ENCODE measurements around the gene VEPH1. TPM values are rescaled to one million over a fixed set of nuclear protein-coding genes. Genes with fewer than 3 reads are reported as not detected.

Gene VEPH1
- total RNA-seq, 4 donors from 2014 or later, result 0.30 to 6.1 (median 0.76) TPM

GRCh38 chr3:157360044-157360443 is 143.2 kb downstream of the VEPH1 start:
- Histone ChIP-seq H3K4me3 (no peak overlapping the region), H3K9me3 (no peaks in the 10 kb centered on the region), H3K4me1 (no peaks in the 10 kb centered on the region), H3K27me3 (no peaks in the 10 kb centered on the region), H3K27ac (no peak overlapping the region), H3K36me3 (no peaks in the 10 kb centered on the region)
- no peak for TF ChIP-seq CTCF (IDR thresholded peaks at IDR 0.05)
- no peak for TF ChIP-seq EP300 (IDR thresholded peaks at IDR 0.05)
- no peak for TF ChIP-seq POLR2A (IDR thresholded peaks at IDR 0.05)
- DNase-seq (ENCODE audit: low spot score in 2 of 2), result no peak
- 41 to 60% methylated on average over 2 of the region's 2 CpGs for WGBS, 2 donors

- DNase-seq (ENCODE audit: low spot score in 2 of 2), result no peak
- Histone ChIP-seq H3K4me3 (no peak overlapping the region), H3K27ac (no peak overlapping the region), H3K36me3 (no peaks in the 10 kb centered on the region), H3K4me1 (no peaks in the 10 kb centered on the region), H3K9me3 (no peaks in the 10 kb centered on the region), H3K27me3 (no peaks in the 10 kb centered on the region)
- 68 to 76% methylated on average over 1 of the region's 1 CpG for WGBS, 2 donors
- TF ChIP-seq CTCF (IDR thresholded peaks at IDR 0.05), result no peak
- no peak for TF ChIP-seq POLR2A (IDR thresholded peaks at IDR 0.05)
- no peak for TF ChIP-seq EP300 (IDR thresholded peaks at IDR 0.05)
Observed at GRCh38 chr3:157356541-157356940, 146.7 kb downstream of the VEPH1 start.

GRCh38 chr3:157355276-157355675 is 147.9 kb downstream of the VEPH1 start:
- no peak overlapping the region for H3K4me3 ChIP-seq
- H3K27ac ChIP-seq, result no peak overlapping the region
- H3K4me1 ChIP-seq, result no peaks in the 10 kb centered on the region
- DNase-seq (ENCODE audit: low spot score in 2 of 2), result no peak
- no peaks in the 10 kb centered on the region for H3K9me3 ChIP-seq
- no peaks in the 10 kb centered on the region for H3K36me3 ChIP-seq
- TF ChIP-seq POLR2A (IDR thresholded peaks at IDR 0.05) (no peak), CTCF (IDR thresholded peaks at IDR 0.05) (no peak), EP300 (IDR thresholded peaks at IDR 0.05) (no peak)
- 82 to 89% methylated on average over 2 of the region's 2 CpGs for WGBS, 2 donors
- no peaks in the 10 kb centered on the region for H3K27me3 ChIP-seq

- Histone ChIP-seq H3K36me3 (no peaks in the 10 kb centered on the region), H3K9me3 (no peaks in the 10 kb centered on the region), H3K27ac (no peak overlapping the region), H3K27me3 (no peaks in the 10 kb centered on the region), H3K4me1 (no peaks in the 10 kb centered on the region), H3K4me3 (no peak overlapping the region)
- TF ChIP-seq CTCF (IDR thresholded peaks at IDR 0.05), result peak in 1 of 5 experiments; percentile 17
- no peak for TF ChIP-seq EP300 (IDR thresholded peaks at IDR 0.05)
- DNase-seq (ENCODE audit: low spot score in 2 of 2), result no peak
- WGBS, 2 donors, result 25 to 26% methylated on average over 1 of the region's 1 CpG
Observed at GRCh38 chr3:157354722-157355121, 148.5 kb downstream of the VEPH1 start.

GRCh38 chr3:157354254-157354653 is 149.0 kb downstream of the VEPH1 start:
- H3K27ac ChIP-seq, result no peak overlapping the region
- TF ChIP-seq EP300 (IDR thresholded peaks at IDR 0.05), result no peak
- no peak for TF ChIP-seq POLR2A (IDR thresholded peaks at IDR 0.05)
- no peak for TF ChIP-seq CTCF (IDR thresholded peaks at IDR 0.05)
- no peaks in the 10 kb centered on the region for H3K4me1 ChIP-seq
- WGBS, 2 donors, result 88 to 97% methylated on average over 1 of the region's 1 CpG
- H3K36me3 ChIP-seq, result no peaks in the 10 kb centered on the region
- DNase-seq (ENCODE audit: low spot score in 2 of 2), result no peak
- no peak overlapping the region for H3K4me3 ChIP-seq
- H3K27me3 ChIP-seq, result no peaks in the 10 kb centered on the region
- no peaks in the 10 kb centered on the region for H3K9me3 ChIP-seq

Data from tibial nerve (tissue), 4 donors.